NCI-H2227 treated with DMSO at 0.1 percent for 48 hours (cell line): ENCODE data around the gene GJB4.
"Not testable (repeated sequence)": the region's sequence is repeated elsewhere in the genome, so short reads cannot be mapped to it uniquely, and the experiment has no call there.

Source experiments
- DNase-seq: peaks from one replicate; lab custom pipeline; 2025; lab: John Stamatoyannopoulos, UW

GJB4 gene

DNA sequence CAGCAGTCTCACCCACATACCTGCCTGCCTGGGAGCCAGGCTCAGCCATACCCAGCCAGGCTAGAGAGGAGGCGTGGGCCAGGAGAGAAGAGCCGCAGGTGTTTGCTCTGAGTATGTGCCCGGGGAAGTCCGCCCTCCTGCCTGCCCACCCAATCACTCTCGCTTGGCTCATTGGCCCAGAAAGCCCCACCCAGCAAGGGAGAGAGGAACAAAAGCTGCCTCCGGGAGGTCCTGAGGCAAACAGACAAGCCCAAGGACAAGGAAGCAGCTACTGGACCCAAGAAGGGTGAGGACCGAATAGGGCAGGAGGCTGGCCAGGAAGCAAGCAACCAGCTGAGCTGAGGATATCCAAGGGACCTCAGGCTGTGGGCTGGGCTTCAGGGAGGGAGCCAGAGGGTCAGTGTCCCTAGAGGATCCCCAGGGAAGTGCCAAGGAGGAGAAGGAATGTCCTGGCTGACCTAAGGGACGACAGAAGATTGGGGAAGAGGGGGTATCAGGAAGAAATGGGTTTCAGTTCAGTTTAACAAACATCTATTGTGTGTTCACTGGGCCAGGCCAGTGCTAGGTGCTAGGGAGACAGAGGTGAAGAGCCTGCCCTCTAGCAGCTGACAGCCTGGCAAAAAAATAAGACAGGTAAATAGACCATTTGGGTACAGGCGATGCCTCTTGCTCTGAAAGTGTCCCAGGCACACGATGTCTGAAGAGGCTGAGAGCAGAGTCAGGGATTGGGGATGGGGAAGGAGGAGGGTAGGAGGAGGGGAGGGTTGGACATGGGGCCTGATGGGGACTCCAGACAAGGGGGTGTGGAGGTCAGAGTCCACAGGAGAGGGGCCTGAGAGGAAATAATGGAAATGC lies at the start of gene GJB4:
TSS of gene GJB4 (plus strand) at position 238 of the 855 bp plus-strand sequence. CDS start 1,515 bp downstream, outside the sequence.
- no peak for DNase-seq

DNA sequence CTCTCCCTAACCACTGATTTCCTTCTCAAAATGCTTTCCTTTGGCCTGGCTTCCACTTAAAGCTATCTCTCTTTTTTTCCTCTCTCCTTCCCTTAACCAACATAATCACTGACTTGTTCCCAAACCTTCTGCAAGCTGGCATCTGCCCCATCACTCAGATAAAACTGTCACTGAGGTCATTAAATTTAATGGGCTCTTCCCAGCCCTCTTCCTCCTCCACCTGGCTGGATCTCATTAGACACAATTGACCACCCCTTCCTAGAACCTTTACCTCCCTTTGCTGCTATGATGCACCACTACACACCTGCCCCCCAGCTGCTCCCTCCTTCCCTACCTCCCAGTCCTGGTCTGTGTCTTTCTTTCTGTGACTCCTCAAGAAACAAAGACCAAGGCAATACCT lies 48.7 kb upstream of the GJB4 start:
- DNase-seq: no peak

- DNase-seq: no peak
Observed at GRCh38 chr1:34711485-34711884, 48.1 kb upstream of the GJB4 start.

GRCh38 chr1:34712007-34712688 lies 47.4 kb upstream of the GJB4 start:
- no peak for DNase-seq

DNA sequence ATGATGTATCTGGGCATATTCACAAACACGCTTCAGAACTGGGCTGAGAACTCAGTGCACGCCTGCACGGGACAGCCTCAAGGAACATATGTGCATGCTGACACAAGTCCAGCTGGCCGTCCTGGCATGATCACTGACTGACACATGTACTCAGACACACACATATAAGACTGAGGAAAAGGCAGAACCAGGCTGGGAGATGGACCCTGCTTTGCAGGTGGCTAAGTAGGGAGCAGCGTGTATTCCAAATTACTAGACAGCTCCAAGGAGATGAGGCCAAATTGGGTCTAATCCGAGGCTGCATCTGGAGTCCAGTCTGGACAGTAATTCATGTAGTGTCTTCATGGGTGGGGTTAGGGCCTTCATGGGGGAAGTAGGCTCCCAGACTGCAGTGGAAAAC lies 46.1 kb upstream of the GJB4 start:
- DNase-seq: no peak

- no peak for DNase-seq
Observed at GRCh38 chr1:34714386-34714785, 45.2 kb upstream of the GJB4 start.

DNA sequence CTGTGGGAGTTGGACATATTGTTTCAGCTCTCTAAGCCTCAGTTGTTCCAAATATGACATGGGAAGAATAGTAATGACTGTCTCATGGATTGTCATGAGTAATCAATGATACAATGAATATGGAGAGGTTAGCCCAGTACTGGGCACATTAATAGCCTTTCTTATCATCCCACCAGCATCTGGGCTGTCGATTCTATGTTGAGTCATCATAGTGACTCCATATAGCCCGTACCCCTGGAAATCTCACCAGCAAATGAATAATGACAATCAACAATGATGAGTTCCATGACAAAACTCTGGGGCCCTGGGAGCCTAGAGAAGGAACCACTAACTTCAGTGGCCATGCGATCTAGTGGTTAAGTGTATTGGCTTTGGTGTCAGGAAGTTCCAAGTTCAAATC lies 44.4 kb upstream of the GJB4 start:
- no peak for DNase-seq

GRCh38 chr1:34721241-34721640 lies 38.3 kb upstream of the GJB4 start:
- no peak for DNase-seq

GRCh38 chr1:34721646-34722355 lies 37.7 kb upstream of the GJB4 start:
- DNase-seq: no peak

GRCh38 chr1:34726861-34727260 lies 32.7 kb upstream of the GJB4 start:
- no peak for DNase-seq

DNA sequence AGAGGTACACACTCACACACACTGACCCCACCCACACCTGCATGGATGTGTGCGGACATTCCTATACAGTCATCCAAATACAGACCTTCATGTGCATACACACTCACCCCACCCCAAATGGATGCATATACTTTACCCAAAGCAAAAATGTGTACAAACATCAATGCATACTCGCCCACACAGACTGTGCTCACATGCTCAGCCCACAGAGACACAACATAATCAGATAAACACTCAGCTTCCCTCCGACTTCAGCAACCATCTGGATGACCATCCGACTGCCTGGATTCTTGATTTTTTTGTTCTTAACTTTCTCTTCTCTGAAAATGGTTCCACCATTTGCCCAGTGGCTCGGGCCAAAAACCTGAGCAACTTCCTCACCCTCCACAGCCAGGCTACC lies 29.1 kb upstream of the GJB4 start:
- no peak for DNase-seq

- DNase-seq: not testable (repeated sequence)
Observed at GRCh38 chr1:34732831-34733230, 26.7 kb upstream of the GJB4 start.

- DNase-seq: no peak
Observed at GRCh38 chr1:34736692-34737091, 22.8 kb upstream of the GJB4 start.

GRCh38 chr1:34737236-34737635 lies 22.3 kb upstream of the GJB4 start:
- not testable (repeated sequence) for DNase-seq

- no peak for DNase-seq
Observed at GRCh38 chr1:34739613-34740012, 19.9 kb upstream of the GJB4 start.

- no peak for DNase-seq
Observed at GRCh38 chr1:34740161-34740868, 19.2 kb upstream of the GJB4 start.

- peak; percentile 72 for DNase-seq
Observed at GRCh38 chr1:34742667-34743270, 16.8 kb upstream of the GJB4 start.

DNA sequence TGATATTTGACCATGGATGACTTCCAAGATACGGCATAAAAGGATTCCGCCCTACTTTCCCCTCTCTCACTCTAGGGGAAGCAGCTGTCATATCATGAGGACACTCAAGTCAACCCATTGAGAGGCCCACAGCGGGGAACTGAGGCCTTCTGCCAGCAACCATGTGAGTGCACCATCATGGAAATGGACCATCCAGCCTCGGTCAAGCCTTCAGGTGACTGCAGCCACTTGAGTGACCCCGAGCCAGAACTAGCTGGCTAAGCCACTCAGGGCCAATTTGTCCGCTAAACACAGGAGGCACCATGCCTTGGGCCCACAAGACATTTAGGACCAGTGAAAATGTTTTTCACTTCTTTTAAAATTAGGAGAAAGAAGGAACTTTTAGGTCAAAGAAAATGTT lies 15.8 kb upstream of the GJB4 start:
- DNase-seq: no peak

GRCh38 chr1:34744851-34745250 lies 14.7 kb upstream of the GJB4 start:
- no peak for DNase-seq

GRCh38 chr1:34745666-34746065 lies 13.9 kb upstream of the GJB4 start:
- no peak for DNase-seq

GRCh38 chr1:34746101-34746500 lies 13.4 kb upstream of the GJB4 start:
- no peak for DNase-seq
